Measurements from ENCODE around the gene NET1. TPM values are rescaled to one million over a fixed set of nuclear protein-coding genes. Genes with fewer than 3 reads are reported as not detected.

NET1 gene
- polyA plus RNA-seq, 3 donors: 1.2 to 1.7 (median 1.4) TPM

DNA sequence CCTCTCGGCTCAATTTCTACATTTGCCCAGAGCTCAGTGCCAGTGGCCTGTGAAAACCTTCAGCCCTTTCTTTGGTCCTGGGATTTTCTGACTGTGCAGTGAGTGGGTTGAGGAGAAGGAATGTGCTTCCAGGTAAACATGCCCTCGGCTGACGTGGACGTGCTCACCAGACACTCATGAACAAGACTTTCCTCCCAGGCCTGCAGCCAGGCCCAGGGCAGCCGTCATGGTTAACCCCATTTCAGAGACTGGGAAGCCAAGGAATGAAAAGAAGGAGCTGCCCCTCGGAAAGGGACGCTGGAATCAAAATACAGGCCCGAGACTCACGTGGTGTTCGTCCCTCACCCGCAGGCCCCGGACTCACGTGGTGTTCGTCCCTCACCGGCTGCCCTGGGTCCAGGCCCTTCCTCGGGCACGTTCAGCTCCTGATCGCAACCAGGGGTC lies 95.8 kb downstream of the NET1 start:
- H3K9me3 Mint-ChIP-seq: no peaks in the 10 kb centered on the region
- no peak for DNase-seq

More for the DNA sequence above, 95.8 kb downstream of the NET1 start:
- H3K4me1 Mint-ChIP-seq: no peaks in the 10 kb centered on the region
- no peak overlapping the region for H3K4me3 Mint-ChIP-seq
- Histone ChIP-seq H4K20me1 (ENCODE audit: insufficient read depth, low read length) (no peaks in the 10 kb centered on the region), H3K4me2 (replicated peaks; ENCODE audit: extremely low read depth, low read length, poor library complexity, severe bottlenecking) (no peak overlapping the region), H3K4me1 (ENCODE audit: control insufficient read depth in 1 of 2, insufficient read depth in 2 of 2, low read length in 2 of 2) (no peaks in the 10 kb centered on the region), H3K36me3 (replicated peaks in 1 of 2; ENCODE audit: control insufficient read depth in 1 of 2, insufficient read depth in 2 of 2, low read length in 2 of 2) (no peaks in the 10 kb centered on the region), H3K27ac (ENCODE audit: low read depth in 1 of 2, low read length in 2 of 2) (no peak overlapping the region), H3K4me3 (replicated peaks in 1 of 3; ENCODE audit: low read depth in 2 of 3, low read length in 3 of 3) (no peak overlapping the region), H3K27me3 (ENCODE audit: control insufficient read depth in 2 of 2, insufficient read depth in 2 of 2, low read length in 2 of 2) (no peaks in the 10 kb centered on the region), H2AFZ (ENCODE audit: insufficient read depth, low read depth, low read length, poor library complexity, severe bottlenecking) (no peak overlapping the region), H3K9ac (ENCODE audit: insufficient read depth, low read length, poor library complexity, severe bottlenecking) (no peak overlapping the region), H3K9me3 (replicated peaks in 1 of 2; ENCODE audit: control insufficient read depth in 1 of 2, insufficient read depth in 1 of 2, low read length in 2 of 2) (no peaks in the 10 kb centered on the region), H3K79me2 (ENCODE audit: insufficient read depth, low read length) (no peaks in the 10 kb centered on the region)
- TF ChIP-seq CTCF (IDR thresholded peaks at IDR 0.05): no peak
- H3K36me3 Mint-ChIP-seq: no peaks in the 10 kb centered on the region
- 99% methylated on average over 17 of the region's 18 CpGs for WGBS (ENCODE audit: insufficient coverage)
- H3K27me3 Mint-ChIP-seq (ENCODE audit: low read depth in 3 of 3): peaks cover 5 to 11% (median 5%) of the 10 kb centered on the region in 3 donors
- intact Hi-C loops (cut with micrococcal nuclease): no loop called here
- H3K27ac Mint-ChIP-seq: no peak overlapping the region

Other genes with a start within 250 kb of the NET1 start
- not detected for gene AKR1C8, start 227.4 kb upstream of the NET1 start, polyA plus RNA-seq
- gene AKR1C4, start 215.7 kb upstream of the NET1 start, polyA plus RNA-seq: not detected
- not detected for gene UCN3, start 47.6 kb upstream of the NET1 start, polyA plus RNA-seq
- not detected for gene TUBAL3, start 7.7 kb upstream of the NET1 start, polyA plus RNA-seq
- not detected for gene CALML5, start 87.0 kb downstream of the NET1 start, polyA plus RNA-seq
- gene CALML3, start 112.4 kb downstream of the NET1 start, polyA plus RNA-seq: not detected

All from CD14-positive monocyte (primary cell).